ENCODE data around the gene PRDM15. TPM values are rescaled to one million over a fixed set of nuclear protein-coding genes. Genes with fewer than 3 reads are reported as not detected.

PRDM15 gene
- total and polyA plus RNA-seq, 7 donors: 1.2 to 6.9 (median 4.6) TPM

GRCh38 chr21:41763996-41764395 is 115.1 kb downstream of the PRDM15 start:
- 76 to 81% methylated on average over 8 of the region's 8 CpGs for WGBS, 2 donors
- Histone ChIP-seq H3K27me3 (peaks cover 46 to 92% (median 79%) of the 10 kb centered on the region in 3 donors), H3K4me1 (peaks cover 0 to 43% (median 31%) of the 10 kb centered on the region in 4 donors), H3K9me3 (no peaks in the 10 kb centered on the region), H3K4me3 (no peak overlapping the region), H3K36me3 (no peaks in the 10 kb centered on the region), H3K27ac (no peak overlapping the region)
- TF ChIP-seq POLR2AphosphoS5 (IDR thresholded peaks at IDR 0.05): no peak
- TF ChIP-seq EP300 (IDR thresholded peaks at IDR 0.05): no peak
- TF ChIP-seq, protein P1, sequence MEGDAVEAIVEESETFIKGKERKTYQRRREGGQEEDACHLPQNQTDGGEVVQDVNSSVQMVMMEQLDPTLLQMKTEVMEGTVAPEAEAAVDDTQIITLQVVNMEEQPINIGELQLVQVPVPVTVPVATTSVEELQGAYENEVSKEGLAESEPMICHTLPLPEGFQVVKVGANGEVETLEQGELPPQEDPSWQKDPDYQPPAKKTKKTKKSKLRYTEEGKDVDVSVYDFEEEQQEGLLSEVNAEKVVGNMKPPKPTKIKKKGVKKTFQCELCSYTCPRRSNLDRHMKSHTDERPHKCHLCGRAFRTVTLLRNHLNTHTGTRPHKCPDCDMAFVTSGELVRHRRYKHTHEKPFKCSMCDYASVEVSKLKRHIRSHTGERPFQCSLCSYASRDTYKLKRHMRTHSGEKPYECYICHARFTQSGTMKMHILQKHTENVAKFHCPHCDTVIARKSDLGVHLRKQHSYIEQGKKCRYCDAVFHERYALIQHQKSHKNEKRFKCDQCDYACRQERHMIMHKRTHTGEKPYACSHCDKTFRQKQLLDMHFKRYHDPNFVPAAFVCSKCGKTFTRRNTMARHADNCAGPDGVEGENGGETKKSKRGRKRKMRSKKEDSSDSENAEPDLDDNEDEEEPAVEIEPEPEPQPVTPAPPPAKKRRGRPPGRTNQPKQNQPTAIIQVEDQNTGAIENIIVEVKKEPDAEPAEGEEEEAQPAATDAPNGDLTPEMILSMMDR (IDR thresholded peaks at IDR 0.05): no peak
- no peak for TF ChIP-seq POLR2A (IDR thresholded peaks at IDR 0.05)
- no peak for DNase-seq
- intact Hi-C loops (cut with DNase I): no loop called here

DNA sequence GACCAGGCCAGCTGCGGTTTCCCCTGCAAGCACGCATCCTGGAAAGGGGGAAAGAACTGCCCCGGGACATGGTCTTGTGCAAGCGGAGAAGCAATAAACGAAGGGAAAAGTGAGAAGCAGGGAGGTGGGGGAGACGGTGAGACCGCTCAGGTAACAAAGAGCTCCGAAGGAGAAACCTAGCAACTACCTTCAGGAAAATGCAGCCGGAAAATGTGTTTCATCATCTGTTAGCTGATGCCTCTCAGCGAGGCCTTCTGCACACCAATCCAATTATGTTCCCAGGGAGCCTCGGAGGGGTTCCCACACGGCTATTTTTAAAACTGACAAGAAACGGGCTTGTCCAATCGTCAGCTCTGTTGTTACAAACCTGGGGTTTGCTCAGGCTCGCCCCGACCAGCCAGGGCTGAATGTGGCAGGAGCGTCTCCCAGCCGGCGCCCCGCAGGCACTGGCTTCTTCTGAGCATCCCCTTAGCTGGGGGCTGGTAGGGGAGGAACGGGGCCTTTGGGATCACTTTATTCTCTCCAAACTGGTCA is 115.7 kb downstream of the PRDM15 start:
- 53 to 78% methylated on average over 21 of the region's 21 CpGs for WGBS, 2 donors
- H3K4me1 ChIP-seq: peaks cover 0 to 38% (median 26%) of the 10 kb centered on the region in 4 donors

DNA sequence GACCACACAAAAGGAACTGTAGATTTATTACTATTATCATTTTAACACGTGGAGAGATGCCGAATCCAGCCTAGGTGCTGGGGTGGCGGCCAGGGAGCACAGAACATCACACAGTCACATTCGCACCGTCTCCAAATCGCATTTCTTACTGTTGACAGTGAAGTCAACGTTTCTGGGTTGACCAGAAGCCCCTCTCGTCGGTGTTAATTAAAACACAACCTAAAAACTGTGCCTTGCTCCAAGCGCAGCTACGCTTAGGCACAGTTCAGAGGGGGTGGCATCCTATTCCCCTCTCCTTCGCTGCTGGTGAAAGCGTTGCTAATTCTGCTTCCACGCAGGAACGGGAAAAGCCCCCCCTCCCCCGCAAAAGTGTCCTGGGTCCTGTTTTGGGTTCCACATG is 116.4 kb downstream of the PRDM15 start:
- Histone ChIP-seq H3K9me3 (no peaks in the 10 kb centered on the region), H3K4me3 (no peak overlapping the region), H3K27ac (no peak overlapping the region), H3K36me3 (no peaks in the 10 kb centered on the region), H3K27me3 (peaks cover 41 to 85% (median 66%) of the 10 kb centered on the region in 3 donors), H3K4me1 (peaks cover 0 to 31% (median 19%) of the 10 kb centered on the region in 4 donors)
- TF ChIP-seq POLR2A (IDR thresholded peaks at IDR 0.05): no peak
- no peak for TF ChIP-seq POLR2AphosphoS5 (IDR thresholded peaks at IDR 0.05)
- TF ChIP-seq, protein P1 (IDR thresholded peaks at IDR 0.05): no peak
- no peak for TF ChIP-seq EP300 (IDR thresholded peaks at IDR 0.05)
- WGBS, 2 donors: 45 to 85% methylated on average over 16 of the region's 16 CpGs
- intact Hi-C loops (cut with DNase I): no loop called here
- DNase-seq: no peak

More for the DNA sequence above, 115.7 kb downstream of the PRDM15 start:
- Histone ChIP-seq H3K36me3 (no peaks in the 10 kb centered on the region), H3K27me3 (peaks cover 46 to 90% (median 74%) of the 10 kb centered on the region in 3 donors), H3K27ac (no peak overlapping the region), H3K4me3 (no peak overlapping the region), H3K9me3 (no peaks in the 10 kb centered on the region)
- no peak for DNase-seq
- intact Hi-C loops (cut with DNase I): no loop called here
- no peak for TF ChIP-seq EP300 (IDR thresholded peaks at IDR 0.05)
- TF ChIP-seq POLR2A (IDR thresholded peaks at IDR 0.05): no peak
- TF ChIP-seq, protein P1 (IDR thresholded peaks at IDR 0.05): no peak
- no peak for TF ChIP-seq POLR2AphosphoS5 (IDR thresholded peaks at IDR 0.05)

DNA sequence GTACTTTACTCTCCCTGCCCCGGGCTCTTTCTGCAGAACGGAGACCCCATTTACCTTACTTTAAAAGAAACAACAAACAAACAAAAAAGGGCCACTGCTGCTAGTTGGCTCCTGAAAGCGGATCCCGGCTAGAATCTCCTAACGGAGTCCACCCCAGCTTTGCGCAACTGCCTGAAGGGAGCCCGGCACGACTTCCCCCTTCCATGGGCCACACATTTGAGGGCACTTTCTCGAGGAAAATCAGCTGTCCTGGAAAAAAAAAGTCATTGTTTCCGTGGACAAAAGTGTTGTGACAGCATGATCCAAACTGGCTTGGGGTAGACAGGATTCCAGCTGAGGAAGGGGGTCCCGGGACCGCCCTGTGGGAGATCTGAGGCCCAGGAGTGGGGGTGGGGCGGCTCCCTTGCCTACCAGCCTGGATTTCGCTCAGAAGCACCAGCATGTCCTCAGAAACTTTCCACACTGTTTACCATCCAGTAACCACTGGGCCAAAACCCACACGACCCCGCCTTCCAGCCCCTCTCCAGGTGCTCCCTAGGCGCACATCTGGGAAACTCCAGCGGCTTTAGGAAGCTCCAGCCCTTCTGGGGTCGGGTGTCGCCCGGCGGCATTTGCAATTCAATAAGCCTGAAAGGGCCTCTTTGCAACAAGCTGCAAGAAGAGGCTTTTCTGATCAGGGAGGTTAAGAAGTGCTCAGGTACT is 117.1 kb downstream of the PRDM15 start:
- Histone ChIP-seq H3K4me3 (no peak overlapping the region), H3K27me3 (peaks cover 35 to 78% (median 60%) of the 10 kb centered on the region in 3 donors), H3K9me3 (no peaks in the 10 kb centered on the region), H3K4me1 (peaks cover 0 to 26% (median 17%) of the 10 kb centered on the region in 4 donors), H3K27ac (peak overlapping the region; percentile 32 to 59 (median 44)), H3K36me3 (no peaks in the 10 kb centered on the region)
- TF ChIP-seq POLR2AphosphoS5 (IDR thresholded peaks at IDR 0.05) (no peak), EP300 (IDR thresholded peaks at IDR 0.05) (no peak), POLR2A (IDR thresholded peaks at IDR 0.05) (no peak)
- TF ChIP-seq, protein P1 (IDR thresholded peaks at IDR 0.05): no peak
- DNase-seq: no peak
- intact Hi-C loops (cut with DNase I): no loop called here
- 30 to 77% methylated on average over 22 of the region's 22 CpGs for WGBS, 2 donors
